ENCODE results near the gene COL11A2. TPM values are rescaled to one million over a fixed set of nuclear protein-coding genes. Genes with fewer than 3 reads are reported as not detected.

COL11A2 gene
- 0.09 and 0.19 TPM in 2 replicates for total RNA-seq

GRCh38 chr6:33192105-33192646, at the start of gene COL11A2:
TSS of gene COL11A2 (minus strand) at chr6:33192467. CDS start at chr6:33192240, 227 bp downstream.

GRCh38 chr6:33208091-33208967, 16.1 kb upstream of the COL11A2 start, which contains the start of gene RING1:
TSS of gene RING1 (plus strand) at chr6:33208500. CDS start at chr6:33208823, 323 bp downstream.

GRCh38 chr6:33204415-33205190, 12.3 kb upstream of the COL11A2 start, which contains the start of gene HSD17B8:
TSS of gene HSD17B8 (plus strand) at chr6:33204655. CDS start at chr6:33204669, 14 bp downstream.

GRCh38 chr6:33200219-33201146, 8.2 kb upstream of the COL11A2 start, which contains the start of the genes RXRB and SLC39A7:
TSS of gene RXRB (minus strand) at chr6:33200665. CDS start at chr6:33200476, 189 bp downstream.
TSS of gene SLC39A7 (plus strand) at chr6:33200867. CDS start at chr6:33201246, 379 bp downstream.

Other genes with a start within 250 kb of the COL11A2 start
- 0.27 and 0.75 TPM in 2 replicates for gene HLA-DMA, start 239.4 kb downstream of the COL11A2 start, total RNA-seq
- 48.0 and 63.6 TPM in 2 replicates for gene BRD2, start 223.9 kb downstream of the COL11A2 start, total RNA-seq
- under 0.01 TPM in 1 of 2 replicates, not detected in the other for gene HLA-DOA, start 182.9 kb downstream of the COL11A2 start, total RNA-seq
- 1.9 and 3.5 TPM in 2 replicates for gene HLA-DPA1, start 118.8 kb downstream of the COL11A2 start, total RNA-seq
- 6.3 and 9.2 TPM in 2 replicates for gene HLA-DPB1, start 116.5 kb downstream of the COL11A2 start, total RNA-seq
- gene RXRB, start 8.2 kb upstream of the COL11A2 start, total RNA-seq, result 18.3 and 20.6 TPM in 2 replicates
- gene SLC39A7, start 8.4 kb upstream of the COL11A2 start, total RNA-seq, result 108 and 126 TPM in 2 replicates
- 3.6 and 4.7 TPM in 2 replicates for gene HSD17B8, start 12.2 kb upstream of the COL11A2 start, total RNA-seq
- 17.6 and 23.9 TPM in 2 replicates for gene RING1, start 16.0 kb upstream of the COL11A2 start, total RNA-seq
- 30.0 and 35.5 TPM in 2 replicates for gene VPS52, start 79.4 kb upstream of the COL11A2 start, total RNA-seq
- gene RPS18, start 79.6 kb upstream of the COL11A2 start, total RNA-seq, result 6,632 and 6,752 TPM in 2 replicates
- 2.1 and 3.3 TPM in 2 replicates for gene B3GALT4, start 84.7 kb upstream of the COL11A2 start, total RNA-seq
- 89.8 and 104 TPM in 2 replicates for gene WDR46, start 96.8 kb upstream of the COL11A2 start, total RNA-seq
- 47.1 and 52.0 TPM in 2 replicates for gene PFDN6, start 97.1 kb upstream of the COL11A2 start, total RNA-seq
- gene RGL2, start 106.5 kb upstream of the COL11A2 start, total RNA-seq, result 34.2 and 41.3 TPM in 2 replicates
- gene TAPBP, start 121.6 kb upstream of the COL11A2 start, total RNA-seq, result 33.2 and 55.3 TPM in 2 replicates
- 11.2 and 18.4 TPM in 2 replicates for gene ZBTB22, start 125.3 kb upstream of the COL11A2 start, total RNA-seq
- 54.9 and 68.0 TPM in 2 replicates for gene DAXX, start 130.5 kb upstream of the COL11A2 start, total RNA-seq
- 8.0 and 25.3 TPM in 2 replicates for gene KIFC1, start 199.4 kb upstream of the COL11A2 start, total RNA-seq
- gene PHF1, start 218.5 kb upstream of the COL11A2 start, total RNA-seq, result 7.6 and 12.4 TPM in 2 replicates
- 46.1 and 59.4 TPM in 2 replicates for gene CUTA, start 225.6 kb upstream of the COL11A2 start, total RNA-seq
- 1.6 and 2.2 TPM in 2 replicates for gene SYNGAP1, start 227.6 kb upstream of the COL11A2 start, total RNA-seq